AG09309 (cell line): Measurements from ENCODE around the gene DGKG.

Experiments
- DNase-seq: peaks from one replicate; pipeline ENCODE4 v3.0.0-alpha.2; 2010; ENCODE audit warnings: low read depth
- H3K4me3 ChIP-seq: 2 replicates; pipeline ENCODE4 v1.5.1; 2011; ENCODE audit warnings: mild to moderate bottlenecking, low read depth, low read length, moderate library complexity; ENCODE audit not compliant: control insufficient read depth
- TF ChIP-seq, protein P1 (sequence below): IDR thresholded peaks from 2 replicates; pipeline ENCODE4 v1.5.1; 2011; ENCODE audit warnings: mild to moderate bottlenecking, low read depth, low read length, inconsistent platforms; ENCODE audit not compliant: insufficient read depth, control insufficient read depth; ENCODE audit errors: missing control alignments

DGKG gene

DNA sequence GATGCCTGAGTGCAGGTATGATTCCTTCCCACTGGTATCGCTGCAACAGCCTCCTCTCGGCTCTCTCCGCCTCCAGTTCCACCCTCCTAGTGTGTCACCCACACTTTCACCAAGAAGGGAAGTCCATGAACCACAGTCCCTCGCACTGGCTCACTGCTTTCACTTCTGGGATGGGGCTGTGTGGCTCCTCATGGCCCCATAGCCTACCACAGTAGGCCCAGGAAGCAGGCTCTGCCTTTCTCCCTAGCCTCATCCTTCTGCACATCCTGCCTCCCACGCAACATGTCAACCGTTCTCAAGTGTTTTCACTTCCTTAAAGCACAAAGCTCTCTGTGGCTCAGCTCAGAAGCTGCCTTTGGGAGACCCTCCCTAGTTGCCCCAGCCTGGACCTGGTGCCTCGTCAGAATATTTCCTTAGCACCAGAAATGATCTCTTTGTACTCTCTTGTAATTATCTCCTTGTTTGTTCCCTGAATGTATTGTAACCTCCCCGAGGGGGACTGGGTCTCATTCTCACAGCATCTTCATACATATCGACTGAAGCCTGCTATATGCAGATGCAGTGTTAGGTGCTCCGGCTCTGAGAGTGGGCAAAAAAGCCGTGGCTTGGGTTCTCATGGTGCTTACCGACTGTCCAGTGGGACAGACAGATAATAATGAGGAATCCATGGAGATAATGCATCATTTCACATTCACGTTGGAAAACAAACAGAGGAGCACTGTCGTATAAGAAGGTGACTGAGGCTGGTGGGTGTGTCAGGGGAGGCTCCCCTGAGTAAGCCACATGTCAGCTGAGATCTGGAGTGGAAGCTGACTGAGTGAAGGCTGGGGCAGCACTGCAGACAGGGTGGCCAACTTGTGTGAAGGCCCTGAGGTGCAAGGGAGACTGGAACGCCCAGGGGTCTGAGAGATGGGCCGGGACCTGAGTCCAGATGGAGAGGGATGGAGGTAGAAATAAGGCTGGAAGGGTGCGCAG is 107.1 kb downstream of the DGKG start:
- TF ChIP-seq, protein P1, sequence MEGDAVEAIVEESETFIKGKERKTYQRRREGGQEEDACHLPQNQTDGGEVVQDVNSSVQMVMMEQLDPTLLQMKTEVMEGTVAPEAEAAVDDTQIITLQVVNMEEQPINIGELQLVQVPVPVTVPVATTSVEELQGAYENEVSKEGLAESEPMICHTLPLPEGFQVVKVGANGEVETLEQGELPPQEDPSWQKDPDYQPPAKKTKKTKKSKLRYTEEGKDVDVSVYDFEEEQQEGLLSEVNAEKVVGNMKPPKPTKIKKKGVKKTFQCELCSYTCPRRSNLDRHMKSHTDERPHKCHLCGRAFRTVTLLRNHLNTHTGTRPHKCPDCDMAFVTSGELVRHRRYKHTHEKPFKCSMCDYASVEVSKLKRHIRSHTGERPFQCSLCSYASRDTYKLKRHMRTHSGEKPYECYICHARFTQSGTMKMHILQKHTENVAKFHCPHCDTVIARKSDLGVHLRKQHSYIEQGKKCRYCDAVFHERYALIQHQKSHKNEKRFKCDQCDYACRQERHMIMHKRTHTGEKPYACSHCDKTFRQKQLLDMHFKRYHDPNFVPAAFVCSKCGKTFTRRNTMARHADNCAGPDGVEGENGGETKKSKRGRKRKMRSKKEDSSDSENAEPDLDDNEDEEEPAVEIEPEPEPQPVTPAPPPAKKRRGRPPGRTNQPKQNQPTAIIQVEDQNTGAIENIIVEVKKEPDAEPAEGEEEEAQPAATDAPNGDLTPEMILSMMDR = no peak
- H3K4me3 ChIP-seq = no peak overlapping the region
- no peak for DNase-seq

DNA sequence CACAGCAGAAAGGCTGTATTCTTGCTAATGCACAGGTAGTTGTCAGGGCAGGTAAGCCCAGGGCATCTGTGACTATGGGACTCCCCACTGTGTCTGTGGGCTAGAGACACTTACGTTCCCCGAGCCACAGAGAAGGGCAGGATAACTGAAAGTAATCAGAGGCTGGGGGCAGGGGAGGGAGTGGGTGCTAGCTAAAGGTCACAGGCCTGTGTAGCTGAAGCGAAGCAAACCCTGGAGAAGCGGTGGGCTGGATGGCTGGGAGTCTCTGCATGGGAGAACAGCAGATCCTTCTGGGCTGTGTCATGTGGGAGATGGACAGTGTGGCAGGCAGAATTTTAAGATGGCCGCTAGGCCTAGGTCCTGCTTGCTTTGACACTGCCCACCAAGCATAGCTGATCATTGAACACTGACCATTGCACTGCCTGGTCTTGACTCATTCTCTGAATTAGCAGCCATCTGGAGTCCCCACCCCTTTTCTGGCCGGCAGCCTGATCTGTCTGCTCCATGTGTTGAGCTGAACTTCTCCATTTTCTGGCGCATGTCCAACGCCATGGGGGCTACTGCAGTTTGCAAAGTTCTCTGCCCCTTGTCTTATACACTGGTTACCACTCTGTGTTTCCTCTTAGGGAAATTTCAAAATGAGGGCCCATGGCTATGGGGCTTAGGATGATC is 110.0 kb downstream of the DGKG start:
- H3K4me3 ChIP-seq = no peak overlapping the region
- TF ChIP-seq, protein P1 = no peak
- DNase-seq = no peak

DNA sequence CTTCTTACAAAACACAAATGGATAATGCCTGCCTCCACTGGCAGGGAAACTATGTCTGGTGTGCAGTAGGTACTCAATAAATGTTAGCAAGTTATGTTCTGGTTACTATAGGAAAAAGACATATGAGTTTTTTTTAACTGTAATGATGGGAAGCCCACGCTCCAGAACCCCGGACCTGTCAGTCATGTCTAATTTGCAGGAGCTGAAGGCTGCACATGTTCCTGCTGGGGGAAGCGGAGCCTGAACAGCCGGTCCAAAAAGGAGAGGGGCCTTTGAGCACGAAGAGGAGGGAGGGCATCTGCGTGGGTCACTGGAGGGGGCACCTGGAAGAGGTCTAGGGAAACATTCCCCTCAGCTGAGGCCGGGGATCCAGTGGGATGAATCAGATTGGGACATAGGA is 113.2 kb downstream of the DGKG start:
- no peak overlapping the region for H3K4me3 ChIP-seq
- no peak for DNase-seq
- TF ChIP-seq, protein P1 = no peak

DNA sequence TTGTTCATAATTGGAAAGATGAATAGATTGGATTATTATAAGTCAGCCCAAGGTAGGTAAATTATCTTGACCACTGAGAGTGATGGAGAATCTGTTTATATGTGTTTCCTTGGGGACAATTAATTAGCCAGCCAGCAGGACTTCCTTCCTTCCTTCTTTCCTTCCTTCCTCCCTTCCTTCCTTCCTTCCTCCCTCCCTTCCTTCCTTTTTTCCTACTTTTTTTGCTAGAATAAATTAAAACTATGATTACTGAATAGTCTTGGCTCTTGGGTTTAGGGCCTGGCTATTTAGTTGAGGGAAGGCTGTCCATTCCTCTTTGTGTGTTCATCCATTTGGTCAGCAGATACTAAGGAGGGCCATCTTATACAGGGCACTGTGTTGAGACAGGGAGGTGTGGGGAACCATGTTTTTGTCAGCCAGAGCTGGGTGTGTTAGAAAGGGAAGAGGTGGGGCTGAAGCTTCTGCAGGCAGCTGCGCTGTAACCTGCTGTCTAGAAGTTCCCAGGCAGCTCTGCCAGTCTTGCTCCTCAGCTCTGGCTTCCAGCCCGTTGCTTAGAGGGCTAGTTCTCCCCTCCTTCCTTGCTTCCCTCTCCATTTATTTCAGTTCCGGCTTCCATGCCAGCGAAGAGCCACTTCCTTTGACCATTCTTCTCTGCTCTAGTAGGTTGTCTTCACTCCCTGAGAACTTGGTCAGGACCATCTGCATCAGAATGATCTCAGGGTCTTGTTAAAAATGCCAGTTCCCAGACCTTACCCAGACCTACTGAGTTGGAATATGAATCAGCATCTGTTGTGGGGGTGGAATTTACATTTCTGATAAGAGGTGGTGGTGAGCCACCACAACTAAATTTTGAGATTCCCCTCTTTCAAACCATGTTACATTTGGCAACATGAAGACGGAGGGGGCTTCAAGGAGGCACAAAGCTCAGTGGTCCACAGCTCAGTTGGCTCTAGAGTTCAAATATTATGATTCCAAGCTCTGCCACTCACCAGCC is 113.9 kb downstream of the DGKG start:
- TF ChIP-seq, protein P1 = no peak
- DNase-seq = no peak
- no peak overlapping the region for H3K4me3 ChIP-seq

DNA sequence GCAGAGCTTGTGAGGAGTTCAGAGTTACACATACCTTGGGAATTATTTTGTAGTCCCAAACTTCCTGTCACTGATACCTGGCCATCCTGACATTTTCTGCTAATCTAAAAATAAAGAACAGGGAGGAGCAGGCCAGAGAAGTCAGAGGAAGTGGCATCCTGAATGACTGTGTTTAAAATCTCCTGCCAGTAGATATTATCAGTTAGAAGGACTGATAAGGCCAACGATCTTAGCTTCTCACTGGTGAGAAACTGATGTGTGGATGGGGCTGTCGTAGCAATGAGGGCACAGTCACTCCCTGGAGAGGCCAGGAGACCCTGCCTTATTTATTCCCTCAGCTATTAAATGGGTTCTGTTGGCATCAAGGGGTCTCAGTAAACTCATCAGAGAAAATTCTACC is 115.1 kb downstream of the DGKG start:
- TF ChIP-seq, protein P1 = no peak
- no peak for DNase-seq
- H3K4me3 ChIP-seq = no peak overlapping the region

DNA sequence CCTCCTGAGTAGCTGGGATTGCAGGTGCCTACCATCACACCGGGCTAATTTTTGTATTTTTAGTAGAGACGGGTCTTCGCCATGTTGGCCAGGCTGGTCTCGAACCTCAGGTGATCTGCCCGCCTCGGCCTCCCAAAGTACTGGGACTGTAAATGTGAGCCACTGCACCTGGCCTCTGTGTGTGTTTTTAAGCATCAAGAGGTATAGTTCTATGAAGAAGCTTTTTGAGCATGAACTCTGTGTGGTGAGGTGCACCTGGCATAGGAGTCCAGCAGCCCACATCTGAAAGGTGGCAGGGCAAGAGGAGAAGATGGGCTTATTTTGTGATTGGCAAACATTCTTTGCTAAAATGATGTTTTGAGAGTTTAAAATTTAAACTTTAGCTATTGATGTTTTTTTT is 118.0 kb downstream of the DGKG start:
- no peak overlapping the region for H3K4me3 ChIP-seq
- DNase-seq = no peak
- TF ChIP-seq, protein P1 = no peak
